Mucosa of gallbladder (tissue), 1 donor: ENCODE data around the gene SERPINA6. TPM values are rescaled to one million over a fixed set of nuclear protein-coding genes. Genes with fewer than 3 reads are reported as not detected.
"Not testable (repeated sequence)": the region's sequence is repeated elsewhere in the genome, so short reads cannot be mapped to it uniquely, and the experiment has no call there.

ENCODE experiments used
- DNase-seq: peaks from one replicate; pipeline ENCODE4 v3.0.0-alpha.2; 2020; ENCODE audit warnings: low spot score
- total RNA-seq: library from RNA; stranded (reverse); gene quantifications from one replicate; pipeline ENCODE4 v1.2.1, GENCODE V29; 2021
- donor health status: DM: no; HTN: no; CAD: no.

Gene SERPINA6
- total RNA-seq, 1 donor from 2014 or later = 88.3 TPM

- DNase-seq = no peak
These were observed 30.1 kb downstream of the SERPINA6 start, which contains the start of gene SERPINA10 for GRCh38 chr14:94292872-94293577. Gene SERPINA10 (minus strand): TSS chr14:94293268. CDS start chr14:94290593, 2,675 bp downstream.

- no peak for DNase-seq
These were observed 30.6 kb downstream of the SERPINA6 start for GRCh38 chr14:94292526-94292871.

- DNase-seq = no peak
These were observed 31.1 kb downstream of the SERPINA6 start for GRCh38 chr14:94291906-94292525.

GRCh38 chr14:94291159-94291905, 31.8 kb downstream of the SERPINA6 start:
- no peak for DNase-seq

- no peak for DNase-seq
These were observed 32.9 kb downstream of the SERPINA6 start for GRCh38 chr14:94290197-94290596.

GRCh38 chr14:94288610-94289465, 34.3 kb downstream of the SERPINA6 start:
- no peak for DNase-seq

- DNase-seq = no peak
These were observed 38.0 kb downstream of the SERPINA6 start for GRCh38 chr14:94285158-94285557.

- DNase-seq = no peak
These were observed 38.9 kb downstream of the SERPINA6 start for GRCh38 chr14:94284221-94284620.

GRCh38 chr14:94282991-94283723, 40.0 kb downstream of the SERPINA6 start:
- no peak for DNase-seq

- DNase-seq = no peak
These were observed 44.4 kb downstream of the SERPINA6 start for GRCh38 chr14:94278731-94279130.

GRCh38 chr14:94276898-94277561, 46.1 kb downstream of the SERPINA6 start:
- not testable (repeated sequence) for DNase-seq

GRCh38 chr14:94269156-94269555, 54.0 kb downstream of the SERPINA6 start:
- no peak for DNase-seq

- DNase-seq = not testable (repeated sequence)
These were observed 54.6 kb downstream of the SERPINA6 start for GRCh38 chr14:94268582-94268981.

GRCh38 chr14:94267352-94267751, 55.8 kb downstream of the SERPINA6 start:
- DNase-seq = no peak

- not testable (repeated sequence) for DNase-seq
These were observed 58.9 kb downstream of the SERPINA6 start for GRCh38 chr14:94264195-94264594.

Other genes starting within 250 kb of the SERPINA6 start
- gene DDX24, start 242.1 kb downstream of the SERPINA6 start, total RNA-seq = 187 TPM
- gene IFI27L1, start 242.0 kb downstream of the SERPINA6 start, total RNA-seq = 19.8 TPM
- gene IFI27, start 212.6 kb downstream of the SERPINA6 start, total RNA-seq = 478 TPM
- gene IFI27L2, start 193.7 kb downstream of the SERPINA6 start, total RNA-seq = 61.8 TPM
- 1.4 TPM for gene PPP4R4, start 149.0 kb downstream of the SERPINA6 start, total RNA-seq
- 0.32 TPM for gene SERPINA10, start 30.1 kb downstream of the SERPINA6 start, total RNA-seq
- not detected for gene SERPINA2, start 43.4 kb upstream of the SERPINA6 start, total RNA-seq
- gene SERPINA1, start 65.3 kb upstream of the SERPINA6 start, total RNA-seq = 348 TPM
- 0.14 TPM for gene SERPINA11, start 129.5 kb upstream of the SERPINA6 start, total RNA-seq
- not detected for gene SERPINA9, start 152.9 kb upstream of the SERPINA6 start, total RNA-seq
- not detected for gene SERPINA12, start 186.1 kb upstream of the SERPINA6 start, total RNA-seq
- 133 TPM for gene SERPINA4, start 238.1 kb upstream of the SERPINA6 start, total RNA-seq